ENCODE measurements around the gene FAN1. TPM values are rescaled to one million over a fixed set of nuclear protein-coding genes. Genes with fewer than 3 reads are reported as not detected.
A peak's percentile ranks its signal among the peaks of the same experiment; 100 is the strongest.

The FAN1 gene
- total and polyA plus RNA-seq, 2 donors (not counting 3 experiments of a cell fraction or from before 2014, with no cell fraction given) = 4.3 to 11.7 TPM

DNA sequence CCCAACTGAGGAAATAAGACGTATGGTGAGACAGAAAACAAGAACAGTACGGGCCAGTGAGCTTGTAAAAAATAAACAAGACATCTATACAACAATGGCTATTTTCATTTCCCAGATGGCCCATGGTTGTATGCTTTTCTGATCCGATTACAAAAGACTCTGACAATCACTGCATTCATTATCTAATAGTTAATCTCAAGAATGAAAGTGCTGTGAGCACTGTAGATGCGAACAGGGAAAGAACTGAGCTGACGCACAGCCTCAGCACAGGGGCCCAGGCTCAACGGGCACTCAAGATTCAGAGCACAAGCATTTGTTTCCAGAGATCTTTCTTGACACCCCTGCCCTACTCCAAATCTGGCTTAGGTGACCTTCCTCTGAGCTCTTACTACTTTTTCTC, 80.8 kb downstream of the FAN1 start:
- dilution Hi-C loops (cut with MboI; ENCODE audit: extremely low pct_ligation_motif_present, low sequenced_read_pairs) (no loop called here), intact Hi-C loops (cut with micrococcal nuclease) (loop anchor here (2.0 kb wide), 1 partner anchor 26 kb away; no protein-coding TSS in a partner anchor)
- peaks cover 81% of the 10 kb centered on the region for H3K79me2 ChIP-seq (ENCODE audit: control insufficient read depth, insufficient read depth, low read length)
- peak overlapping the region; percentile 77 for H3K4me2 ChIP-seq (ENCODE audit: insufficient read depth, low read length)
- H3K27ac ChIP-seq (ENCODE audit: insufficient read depth, low read depth, low read length) = no peak overlapping the region
- no TSS peak for BruUV-seq (replicated peaks)
- H4K20me1 ChIP-seq (replicated peaks; ENCODE audit: control insufficient read depth, extremely low read depth, insufficient read depth, low read length) = peaks cover 3% of the 10 kb centered on the region
- H3K9ac ChIP-seq (replicated peaks; ENCODE audit: extremely low read depth, insufficient read depth, low read length) = no peak overlapping the region
- no peak for TF ChIP-seq MAX (IDR thresholded peaks at IDR 0.05; ENCODE audit: insufficient read depth, insufficient read length)
- peak; percentile 8 for TF ChIP-seq GATA2 (IDR thresholded peaks at IDR 0.05; ENCODE audit: insufficient read depth, insufficient read length, low read depth, low read length)
- H3K4me1 ChIP-seq (ENCODE audit: control insufficient read depth, extremely low read depth, insufficient read depth, low read length) = peaks cover 60% of the 10 kb centered on the region
- ChIA-PET POLR2A (interaction anchor here (0.7 to 1.5 kb wide), 4 partner anchors 11 to 144 kb away, joined by 3 to 4 read pairs (median 4); no protein-coding TSS in a partner anchor), CTCF (interaction anchor here (1.0 to 13.6 kb wide), 8 partner anchors 10 to 144 kb away, joined by 3 to 175 read pairs (median 4); no protein-coding TSS in a partner anchor)
- no peaks in the 10 kb centered on the region for H3K9me1 ChIP-seq (replicated peaks; ENCODE audit: control insufficient read depth, extremely low read depth, insufficient read depth, low read length)
- no peaks in the 10 kb centered on the region for H3K9me3 ChIP-seq (replicated peaks; ENCODE audit: control insufficient read depth, insufficient read depth, low read length)
- DNase-seq (ENCODE audit: low read depth, low spot score) (peak; percentile 49), FAIRE-seq (no peak)
- no peaks in the 10 kb centered on the region for H3K27me3 ChIP-seq (ENCODE audit: control insufficient read depth in 2 of 2, insufficient read depth in 2 of 2, low read length in 2 of 2)
- no peak overlapping the region for H2AFZ ChIP-seq (ENCODE audit: low read depth, low read length)
- H3K4me3 ChIP-seq (replicated peaks in 1 of 3; ENCODE audit: insufficient read depth in 1 of 3, low read depth in 1 of 3, low read length in 3 of 3) = peak overlapping the region in 2 of 3 experiments; percentile 19 to 42
- peaks cover 18 to 27% of the 10 kb centered on the region in 2 experiments for H3K36me3 ChIP-seq (ENCODE audit: control insufficient read depth in 2 of 2, extremely low read depth in 1 of 2, insufficient read depth in 2 of 2, low read length in 2 of 2)

GRCh38 chr15:30985081-30985531, 81.4 kb downstream of the FAN1 start:
- Histone ChIP-seq H3K4me1 (ENCODE audit: control insufficient read depth, extremely low read depth, insufficient read depth, low read length) (peaks cover 59% of the 10 kb centered on the region), H2AFZ (ENCODE audit: low read depth, low read length) (no peak overlapping the region), H3K9me1 (replicated peaks; ENCODE audit: control insufficient read depth, extremely low read depth, insufficient read depth, low read length) (no peaks in the 10 kb centered on the region), H3K9ac (replicated peaks; ENCODE audit: extremely low read depth, insufficient read depth, low read length) (no peak overlapping the region), H3K27me3 (ENCODE audit: control insufficient read depth in 2 of 2, insufficient read depth in 2 of 2, low read length in 2 of 2) (no peaks in the 10 kb centered on the region), H4K20me1 (replicated peaks; ENCODE audit: control insufficient read depth, extremely low read depth, insufficient read depth, low read length) (peaks cover 3% of the 10 kb centered on the region), H3K36me3 (ENCODE audit: control insufficient read depth in 2 of 2, extremely low read depth in 1 of 2, insufficient read depth in 2 of 2, low read length in 2 of 2) (peaks cover 14 to 22% of the 10 kb centered on the region in 2 experiments), H3K4me3 (replicated peaks in 1 of 3; ENCODE audit: insufficient read depth in 1 of 3, low read depth in 1 of 3, low read length in 3 of 3) (peak overlapping the region in 2 of 3 experiments; percentile 19 to 42), H3K79me2 (ENCODE audit: control insufficient read depth, insufficient read depth, low read length) (peaks cover 80% of the 10 kb centered on the region), H3K27ac (ENCODE audit: insufficient read depth, low read depth, low read length) (peak overlapping the region; percentile 23), H3K4me2 (ENCODE audit: insufficient read depth, low read length) (peak overlapping the region; percentile 77), H3K9me3 (replicated peaks; ENCODE audit: control insufficient read depth, insufficient read depth, low read length) (no peaks in the 10 kb centered on the region)
- peak; percentile 77 for FAIRE-seq
- ChIA-PET CTCF (interaction anchor here (0.9 to 13.6 kb wide), 8 partner anchors 16 to 504 kb away, joined by 3 to 175 read pairs (median 4); no protein-coding TSS in a partner anchor), POLR2A (interaction anchor here (0.8 to 1.5 kb wide), 3 partner anchors 38 to 48 kb away, joined by 3 to 4 read pairs (median 3); no protein-coding TSS in a partner anchor)
- no TSS peak for BruUV-seq (replicated peaks)
- TF ChIP-seq MAX (IDR thresholded peaks at IDR 0.05; ENCODE audit: insufficient read depth, insufficient read length) (no peak), GATA2 (IDR thresholded peaks at IDR 0.05; ENCODE audit: insufficient read depth, insufficient read length, low read depth, low read length) (no peak), JUN (IDR thresholded peaks at IDR 0.05; ENCODE audit: borderline replicate concordance, insufficient read depth, insufficient read length, low read depth) (no peak), FOS (IDR thresholded peaks at IDR 0.05; ENCODE audit: borderline replicate concordance, insufficient read depth, low read length) (no peak), MYC (IDR thresholded peaks at IDR 0.05; ENCODE audit: low read depth, low read length) (no peak), POLR2AphosphoS5 (IDR thresholded peaks at IDR 0.05; ENCODE audit: insufficient read depth, low read depth, low read length) (no peak), EZH2 (IDR thresholded peaks at IDR 0.05; ENCODE audit: borderline replicate concordance, low read depth, low read length, severe bottlenecking) (no peak), POLR2A (IDR thresholded peaks at IDR 0.05; ENCODE audit: low read depth, low read length) (no peak)
- TF ChIP-seq, protein P1, sequence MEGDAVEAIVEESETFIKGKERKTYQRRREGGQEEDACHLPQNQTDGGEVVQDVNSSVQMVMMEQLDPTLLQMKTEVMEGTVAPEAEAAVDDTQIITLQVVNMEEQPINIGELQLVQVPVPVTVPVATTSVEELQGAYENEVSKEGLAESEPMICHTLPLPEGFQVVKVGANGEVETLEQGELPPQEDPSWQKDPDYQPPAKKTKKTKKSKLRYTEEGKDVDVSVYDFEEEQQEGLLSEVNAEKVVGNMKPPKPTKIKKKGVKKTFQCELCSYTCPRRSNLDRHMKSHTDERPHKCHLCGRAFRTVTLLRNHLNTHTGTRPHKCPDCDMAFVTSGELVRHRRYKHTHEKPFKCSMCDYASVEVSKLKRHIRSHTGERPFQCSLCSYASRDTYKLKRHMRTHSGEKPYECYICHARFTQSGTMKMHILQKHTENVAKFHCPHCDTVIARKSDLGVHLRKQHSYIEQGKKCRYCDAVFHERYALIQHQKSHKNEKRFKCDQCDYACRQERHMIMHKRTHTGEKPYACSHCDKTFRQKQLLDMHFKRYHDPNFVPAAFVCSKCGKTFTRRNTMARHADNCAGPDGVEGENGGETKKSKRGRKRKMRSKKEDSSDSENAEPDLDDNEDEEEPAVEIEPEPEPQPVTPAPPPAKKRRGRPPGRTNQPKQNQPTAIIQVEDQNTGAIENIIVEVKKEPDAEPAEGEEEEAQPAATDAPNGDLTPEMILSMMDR (IDR thresholded peaks at IDR 0.05; ENCODE audit: extremely low read depth in 1 of 2, insufficient read depth in 1 of 2, low read depth in 1 of 2, low read length in 2 of 2) = no peak
- peak; percentile 61 for DNase-seq (ENCODE audit: low read depth, low spot score)
- intact Hi-C loops (cut with micrococcal nuclease) = loop anchor here (1.0 to 2.0 kb wide), 2 partner anchors 26 to 48 kb away; no protein-coding TSS in a partner anchor
- dilution Hi-C loops (cut with MboI; ENCODE audit: extremely low pct_ligation_motif_present, low sequenced_read_pairs) = no loop called here
